Activated CD8-positive, alpha-beta memory T cell treated with anti-CD3 and anti-CD28 coated beads, Interleukin-2, amount 50 U/mL, for 1 hour (primary cell): ENCODE data around the gene FNDC3B.
"Not testable (repeated sequence)": the region's sequence is repeated elsewhere in the genome, so short reads cannot be mapped to it uniquely, and the experiment has no call there.

ENCODE experiments used
- DNase-seq: peaks from one replicate; pipeline ENCODE4 v3.0.0-alpha.2; 2020; ENCODE audit errors: extremely low read depth

FNDC3B gene

GRCh38 chr3:172039436-172040077 is at the start of gene FNDC3B:
TSS of gene FNDC3B (plus strand) at chr3:172039578. CDS start at chr3:172112480, 72,902 bp downstream.
- peak; percentile 74 for DNase-seq

- not testable (repeated sequence) for DNase-seq
Observed at GRCh38 chr3:171990239-171990638, 49.1 kb upstream of the FNDC3B start.

- no peak for DNase-seq
Observed at GRCh38 chr3:171991166-171991565, 48.2 kb upstream of the FNDC3B start.

GRCh38 chr3:171994646-171995428 is 44.5 kb upstream of the FNDC3B start:
- DNase-seq: no peak

- no peak for DNase-seq
Observed at GRCh38 chr3:171995486-171995885, 43.9 kb upstream of the FNDC3B start.

GRCh38 chr3:171996178-171996817 is 43.1 kb upstream of the FNDC3B start:
- DNase-seq: no peak

- not testable (repeated sequence) for DNase-seq
Observed at GRCh38 chr3:171998731-171999130, 40.6 kb upstream of the FNDC3B start.

- DNase-seq: not testable (repeated sequence)
Observed at GRCh38 chr3:172001616-172002015, 37.8 kb upstream of the FNDC3B start.

- DNase-seq: no peak
Observed at GRCh38 chr3:172002512-172003078, 36.8 kb upstream of the FNDC3B start.

- DNase-seq: no peak
Observed at GRCh38 chr3:172003146-172003545, 36.2 kb upstream of the FNDC3B start.

GRCh38 chr3:172007065-172007370 is 32.4 kb upstream of the FNDC3B start:
- DNase-seq: no peak

- no peak for DNase-seq
Observed at GRCh38 chr3:172009803-172010202, 29.6 kb upstream of the FNDC3B start.

GRCh38 chr3:172012775-172013174 is 26.6 kb upstream of the FNDC3B start:
- DNase-seq: no peak

GRCh38 chr3:172014145-172014544 is 25.2 kb upstream of the FNDC3B start:
- no peak for DNase-seq

- no peak for DNase-seq
Observed at GRCh38 chr3:172018364-172018763, 21.0 kb upstream of the FNDC3B start.

- DNase-seq: no peak
Observed at GRCh38 chr3:172020763-172021162, 18.6 kb upstream of the FNDC3B start.

- DNase-seq: no peak
Observed at GRCh38 chr3:172021164-172021563, 18.2 kb upstream of the FNDC3B start.

GRCh38 chr3:172021859-172022258 is 17.5 kb upstream of the FNDC3B start:
- DNase-seq: no peak

GRCh38 chr3:172023915-172024314 is 15.5 kb upstream of the FNDC3B start:
- DNase-seq: no peak

- no peak for DNase-seq
Observed at GRCh38 chr3:172024679-172025078, 14.7 kb upstream of the FNDC3B start.

GRCh38 chr3:172029425-172030098 is 9.8 kb upstream of the FNDC3B start:
- DNase-seq: no peak

GRCh38 chr3:172030181-172030580 is 9.2 kb upstream of the FNDC3B start:
- DNase-seq: no peak
